Heart left ventricle (tissue), 16 donors: ENCODE measurements around the gene SETD3. TPM values are rescaled to one million over a fixed set of nuclear protein-coding genes. Genes with fewer than 3 reads are reported as not detected.

Source experiments
- ATAC-seq, 4 donors: fragments of 200-7000 bp; cut with Tn5 transposase; one replicate each; pipeline ENCODE4 v1.9.1; 2020 to 2022; ENCODE audit warnings: moderate library complexity in 4 of 4, mild to moderate bottlenecking in 3 of 4, moderate number of reproducible peaks in 1 of 4
- DNase-seq, 5 donors: peaks; one replicate each; pipeline ENCODE4 v3.0.0-alpha.2; 2020
- H3K27ac ChIP-seq, 12 donors: fragments of 200-600 bp; sonication (generic) in 4 of 12; one replicate each; pipeline versions ENCODE4 v1.5.0 to v1.8.0; 2016 to 2022; ENCODE audit warnings: mild to moderate bottlenecking in 2 of 12
- H3K27me3 ChIP-seq, 9 donors: fragments of 200-600 bp; sonication (generic) in 2 of 9; one replicate each; pipeline versions ENCODE4 v1.5.1 to v1.8.0; 2016 to 2022; ENCODE audit warnings: mild to moderate bottlenecking in 3 of 9
- H3K36me3 ChIP-seq, 9 donors: fragments of 200-600 bp; sonication (generic) in 2 of 9; one replicate each; pipeline versions ENCODE4 v1.5.0 to v1.8.0; 2018 to 2022; ENCODE audit warnings: mild to moderate bottlenecking in 2 of 9
- H3K4me1 ChIP-seq, 12 donors: fragments of 200-600 bp; sonication (generic) in 4 of 12; one replicate each; pipeline versions ENCODE4 v1.5.0 to v1.8.0; 2016 to 2022; ENCODE audit warnings: mild to moderate bottlenecking in 3 of 12
- H3K4me3 ChIP-seq, 12 donors: fragments of 200-600 bp; sonication (generic) in 4 of 12; one replicate each; pipeline versions ENCODE4 v1.5.0 to v1.8.0; 2017 to 2022; ENCODE audit warnings: mild to moderate bottlenecking in 9 of 12, moderate library complexity in 4 of 12
- H3K9me3 ChIP-seq, 12 donors: fragments of 200-600 bp; sonication (generic) in 4 of 12; one replicate each; pipeline versions ENCODE4 v1.5.0 to v1.8.0; 2016 to 2022; ENCODE audit warnings: mild to moderate bottlenecking in 1 of 12
- POLR2A ChIP-seq, 2 donors: fragments of 450-650 bp; IDR thresholded peaks; one replicate each; pipeline ENCODE4 v1.6.1; 2017; ENCODE audit warnings: antibody characterized with exemption in 2 of 2, mild to moderate bottlenecking in 2 of 2, moderate library complexity in 2 of 2
- WGBS, 4 donors: extraction: QIAGEN DNeasy Blood & Tissue Kit in 2 of 4; methylation state at CpG; one replicate each; pipeline versions ENCODE4 v1.1.5 to v1.1.7; 2013 to 2018; 5-methylcytosine and 5-hydroxymethylcytosine counted together
- intact Hi-C, 10 donors: fragments of 100-400 bp; cut with DNase I; formaldehyde crosslinking; loops; one replicate each; pipeline versions ENCODE4 v1.11.1 to v1.14.2; 2022
- polyA plus RNA-seq, 2 donors: library from polyadenylated mRNA; stranded (reverse); fragments of 200-250 nt; gene quantifications; one replicate each; pipeline ENCODE4 v1.2.3, GENCODE V29; 2013
- total RNA-seq, 9 donors: library from RNA; depleted of rRNA in 2 of 9; stranded (reverse); fragments of >200 nt in 2 of 9; fragmentation: NEBNext Ultra II Directional in 3 of 9; extraction: Animal tissue kit (Norgen Biotek cat#: 25700) in 3 of 9; gene quantifications; one replicate each; pipeline versions ENCODE4 v1.1.0 to v1.2.4, GENCODE V29; 2016 to 2023
- TF ChIP-seq, protein P1 (sequence below), 12 donors: fragments of 200-600 bp; sonication (generic) in 4 of 12; IDR thresholded peaks; one replicate each; pipeline versions ENCODE4 v1.5.0 to v1.8.0; 2018 to 2022; ENCODE audit warnings: antibody characterized with exemption in 12 of 12, mild to moderate bottlenecking in 5 of 12
- donor health status: ischemic (EF 13 %, LVEDD 7.1; RV severe dilation, severe dysfunction).
- donor health status: healthy with polysubstance abuse.
- donor health status: DM: no; HTN: yes; CAD: no.
- donor health status: DM: no; HTN: no; CAD: no.
- donor health status: ischemic (EF 25% LVEDD 6.9; RV normal size, moderate dysfunction).
- donor health status: ischemic (EF 25% LVEDD 5.7; RV mildly dilated, moderate dysfunction).
- donor health status: healthy.
- donor health status: DM: yes; HTN: yes; CAD: no.
- donor health status: ischemic (EF 35%, LVEDD 5.7; RV mildly dilated, moderate dysfunction).
- donor health status: nonischemic (EF 11% LVEDD 7.7; RV severe dilation, severe dysfunction).
- donor health status: DM: yes; HTN: yes; CAD: no.
- donor health status: PGD.
- donor health status: ischemic (EF 29% LVEDD 5.4; RV normal size, mild dysfunction).
- donor health status: nonischemic (EF 23%, LVEDD 6.1; RV moderate dilation, normal function).

SETD3 gene
- total and polyA plus RNA-seq, 11 donors = 49.7 to 130 (median 92.6) TPM

GRCh38 chr14:99466758-99467157 is 13.9 kb downstream of the SETD3 start:
- 76 to 90% (median 84%) methylated on average over 3 of the region's 3 CpGs for WGBS, 4 donors
- intact Hi-C loops = no loop called here
- H3K36me3 ChIP-seq = peaks cover 0 to 40% (median 38%) of the 10 kb centered on the region in 9 donors
- peaks cover 0 to 37% (median 18%) of the 10 kb centered on the region in 12 donors for H3K4me1 ChIP-seq
- H3K27ac ChIP-seq = no peak overlapping the region
- no peaks in the 10 kb centered on the region for H3K27me3 ChIP-seq
- no peak for ATAC-seq
- H3K4me3 ChIP-seq = no peak overlapping the region
- no peak for DNase-seq
- TF ChIP-seq POLR2A (IDR thresholded peaks at IDR 0.05) = no peak
- TF ChIP-seq, protein P1, sequence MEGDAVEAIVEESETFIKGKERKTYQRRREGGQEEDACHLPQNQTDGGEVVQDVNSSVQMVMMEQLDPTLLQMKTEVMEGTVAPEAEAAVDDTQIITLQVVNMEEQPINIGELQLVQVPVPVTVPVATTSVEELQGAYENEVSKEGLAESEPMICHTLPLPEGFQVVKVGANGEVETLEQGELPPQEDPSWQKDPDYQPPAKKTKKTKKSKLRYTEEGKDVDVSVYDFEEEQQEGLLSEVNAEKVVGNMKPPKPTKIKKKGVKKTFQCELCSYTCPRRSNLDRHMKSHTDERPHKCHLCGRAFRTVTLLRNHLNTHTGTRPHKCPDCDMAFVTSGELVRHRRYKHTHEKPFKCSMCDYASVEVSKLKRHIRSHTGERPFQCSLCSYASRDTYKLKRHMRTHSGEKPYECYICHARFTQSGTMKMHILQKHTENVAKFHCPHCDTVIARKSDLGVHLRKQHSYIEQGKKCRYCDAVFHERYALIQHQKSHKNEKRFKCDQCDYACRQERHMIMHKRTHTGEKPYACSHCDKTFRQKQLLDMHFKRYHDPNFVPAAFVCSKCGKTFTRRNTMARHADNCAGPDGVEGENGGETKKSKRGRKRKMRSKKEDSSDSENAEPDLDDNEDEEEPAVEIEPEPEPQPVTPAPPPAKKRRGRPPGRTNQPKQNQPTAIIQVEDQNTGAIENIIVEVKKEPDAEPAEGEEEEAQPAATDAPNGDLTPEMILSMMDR (IDR thresholded peaks at IDR 0.05) = no peak
- H3K9me3 ChIP-seq = no peaks in the 10 kb centered on the region

GRCh38 chr14:99465288-99465687 is 15.4 kb downstream of the SETD3 start:
- no peak for TF ChIP-seq POLR2A (IDR thresholded peaks at IDR 0.05)
- TF ChIP-seq, protein P1 (IDR thresholded peaks at IDR 0.05) = no peak
- DNase-seq = no peak

DNA sequence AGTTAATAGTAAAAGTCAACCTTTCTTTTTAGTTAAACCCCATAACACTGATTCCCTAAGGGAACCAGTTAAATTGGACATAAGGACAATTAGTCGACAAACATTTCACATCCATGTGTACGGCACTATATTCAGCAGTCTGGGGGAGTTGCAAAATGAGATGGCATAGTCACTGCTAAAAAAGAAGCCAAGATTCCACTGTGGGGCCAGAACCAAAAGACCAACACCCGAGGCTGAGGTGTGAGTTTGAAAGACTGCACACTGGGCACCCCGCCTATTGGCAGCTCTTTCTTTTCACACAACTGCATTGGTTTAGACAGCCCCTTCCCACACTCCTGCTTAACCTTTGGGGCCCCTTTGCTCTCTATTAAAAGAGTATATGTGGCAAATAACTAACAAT is 16.7 kb downstream of the SETD3 start:
- DNase-seq (no peak), ATAC-seq (no peak)
- TF ChIP-seq, protein P1 (IDR thresholded peaks at IDR 0.05) = no peak
- no peak for TF ChIP-seq POLR2A (IDR thresholded peaks at IDR 0.05)
- Histone ChIP-seq H3K9me3 (no peaks in the 10 kb centered on the region), H3K4me3 (no peak overlapping the region), H3K4me1 (peaks cover 0 to 23% (median 17%) of the 10 kb centered on the region in 12 donors), H3K27ac (no peak overlapping the region), H3K27me3 (no peaks in the 10 kb centered on the region), H3K36me3 (peaks cover 0 to 66% (median 53%) of the 10 kb centered on the region in 9 donors)
- intact Hi-C loops = no loop called here
- WGBS, 4 donors = 79 to 86% (median 83%) methylated on average over 4 of the region's 4 CpGs

More at GRCh38 chr14:99465288-99465687, 15.4 kb downstream of the SETD3 start:
- H3K27ac ChIP-seq = no peak overlapping the region
- intact Hi-C loops = no loop called here
- peaks cover 0 to 54% (median 50%) of the 10 kb centered on the region in 9 donors for H3K36me3 ChIP-seq
- H3K4me1 ChIP-seq = peaks cover 0 to 36% (median 18%) of the 10 kb centered on the region in 12 donors
- no peak overlapping the region for H3K4me3 ChIP-seq
- no peaks in the 10 kb centered on the region for H3K9me3 ChIP-seq
- no peak for ATAC-seq
- no peaks in the 10 kb centered on the region for H3K27me3 ChIP-seq
- 93 to 96% (median 94%) methylated on average over 9 of the region's 9 CpGs for WGBS, 4 donors

DNA sequence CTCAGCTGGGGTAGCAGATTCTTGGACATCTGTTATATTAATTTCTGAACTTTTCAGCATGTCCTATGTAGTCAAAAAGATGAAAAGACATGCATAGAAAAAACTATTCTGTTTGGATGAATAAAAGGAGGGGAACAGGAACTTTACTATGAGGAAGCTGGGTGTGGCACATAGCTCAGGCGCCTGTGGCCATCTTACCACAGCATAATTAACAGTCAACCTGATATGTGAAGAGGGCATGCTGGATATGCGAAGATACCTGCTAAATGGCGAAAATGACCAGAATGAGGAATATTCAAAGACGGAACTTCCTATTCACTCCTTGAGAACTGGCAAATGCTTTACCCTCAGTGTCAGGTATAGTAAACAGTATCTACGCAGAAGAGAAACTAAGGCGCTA is 18.4 kb downstream of the SETD3 start:
- peaks cover 0 to 84% (median 68%) of the 10 kb centered on the region in 9 donors for H3K36me3 ChIP-seq
- ATAC-seq = no peak

More for the DNA sequence above, 18.4 kb downstream of the SETD3 start:
- no peaks in the 10 kb centered on the region for H3K9me3 ChIP-seq
- H3K4me1 ChIP-seq = peaks cover 0 to 6% (median 4%) of the 10 kb centered on the region in 12 donors
- intact Hi-C loops = no loop called here
- TF ChIP-seq, protein P1 (IDR thresholded peaks at IDR 0.05) = no peak
- TF ChIP-seq POLR2A (IDR thresholded peaks at IDR 0.05) = no peak
- no peaks in the 10 kb centered on the region for H3K27me3 ChIP-seq
- no peak overlapping the region for H3K27ac ChIP-seq
- no peak overlapping the region for H3K4me3 ChIP-seq
- 68 to 81% (median 71%) methylated on average over 6 of the region's 6 CpGs for WGBS, 4 donors
- DNase-seq = no peak
